ENCODE measurements around the gene DNAI2.

Gene DNAI2

DNA sequence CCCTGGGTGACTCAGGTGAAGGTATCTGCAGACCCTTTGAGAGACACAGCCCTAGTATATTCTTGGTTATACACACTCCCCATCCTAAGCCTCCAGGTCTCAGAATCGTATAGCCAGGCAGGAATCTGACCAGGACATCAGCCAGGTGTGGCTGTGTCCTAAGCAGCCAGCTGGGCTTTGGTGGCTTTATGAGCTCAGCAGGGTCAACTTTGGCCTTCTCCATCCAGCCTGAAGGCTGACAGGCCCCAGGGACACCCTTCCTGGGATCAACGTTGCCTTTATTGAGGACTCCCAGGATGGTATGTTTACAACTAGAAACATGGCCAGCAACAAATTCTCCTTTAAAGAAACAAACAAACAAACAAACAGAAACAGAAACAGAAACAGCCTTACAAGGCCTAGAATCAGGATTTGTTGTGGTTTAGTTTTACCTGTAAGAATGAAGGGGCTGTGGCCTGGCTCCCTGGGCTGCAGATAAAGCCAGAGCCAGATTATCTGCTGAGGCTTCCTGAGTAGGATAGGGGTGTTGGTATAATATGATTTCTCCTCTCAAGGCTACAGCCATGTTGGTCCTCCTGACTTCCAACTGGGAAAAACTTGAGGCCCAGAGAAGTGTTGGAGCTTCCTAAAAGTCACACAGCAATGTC, 60.5 kb downstream of the DNAI2 start:
- in situ Hi-C loops (cut with HindIII; ENCODE audit: low sequenced_read_pairs) = no loop called here

GRCh38 chr17:74335529-74336062, 61.6 kb downstream of the DNAI2 start:
- in situ Hi-C loops (cut with HindIII; ENCODE audit: low sequenced_read_pairs) = no loop called here

DNA sequence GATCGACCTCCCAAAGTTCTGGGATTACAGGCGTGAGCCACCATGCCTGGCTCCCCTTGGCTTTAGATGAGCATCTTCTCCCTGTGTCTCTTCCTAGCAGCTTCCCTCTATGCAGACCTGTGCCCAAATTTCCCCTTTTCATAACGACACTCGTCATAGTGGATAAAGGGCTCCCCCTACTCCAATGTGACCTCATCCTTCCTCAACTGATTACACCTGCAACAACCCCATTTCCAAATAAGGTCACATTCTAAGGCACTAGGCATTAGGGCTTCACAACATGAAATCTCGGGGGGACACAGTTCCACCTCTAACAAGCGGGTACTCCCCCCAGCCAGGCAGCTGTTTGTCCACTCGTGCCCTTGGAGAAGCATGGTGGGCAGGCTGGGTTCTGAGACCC, 62.3 kb downstream of the DNAI2 start:
- in situ Hi-C loops (cut with HindIII; ENCODE audit: low sequenced_read_pairs) = no loop called here

DNA sequence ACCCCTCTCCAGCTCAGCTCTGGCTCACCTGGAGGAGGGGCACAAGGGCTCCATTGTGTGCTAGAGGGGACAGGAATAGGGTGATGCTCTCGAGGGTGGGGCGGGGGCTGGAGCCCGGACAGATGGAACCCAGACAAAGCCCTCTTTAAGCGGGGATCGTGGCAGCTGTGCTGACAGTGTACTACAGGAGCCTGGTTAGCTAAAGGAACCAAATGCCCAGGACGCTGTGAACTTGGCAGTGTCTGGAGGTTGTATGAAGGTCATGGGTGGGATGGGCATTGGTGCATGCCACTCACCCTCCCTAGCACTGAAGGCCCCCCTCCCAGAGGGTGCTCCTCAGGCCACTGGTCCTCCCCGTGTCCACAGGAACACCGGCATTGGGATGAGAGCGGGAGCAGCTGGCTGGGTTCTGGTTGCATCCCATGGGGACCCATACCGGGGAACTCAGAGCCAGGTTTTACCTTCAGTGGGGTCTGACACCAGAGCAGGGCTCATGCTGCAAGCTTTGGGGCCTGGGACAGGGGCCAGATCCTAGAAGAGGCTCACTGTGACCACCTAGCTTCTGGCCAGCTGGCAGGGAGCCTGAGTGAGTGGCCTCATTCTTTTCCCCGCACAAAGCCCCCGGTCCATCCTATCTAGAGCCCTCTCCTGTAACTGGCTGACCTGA, 63.9 kb downstream of the DNAI2 start:
- in situ Hi-C loops (cut with HindIII; ENCODE audit: low sequenced_read_pairs) = no loop called here

DNA sequence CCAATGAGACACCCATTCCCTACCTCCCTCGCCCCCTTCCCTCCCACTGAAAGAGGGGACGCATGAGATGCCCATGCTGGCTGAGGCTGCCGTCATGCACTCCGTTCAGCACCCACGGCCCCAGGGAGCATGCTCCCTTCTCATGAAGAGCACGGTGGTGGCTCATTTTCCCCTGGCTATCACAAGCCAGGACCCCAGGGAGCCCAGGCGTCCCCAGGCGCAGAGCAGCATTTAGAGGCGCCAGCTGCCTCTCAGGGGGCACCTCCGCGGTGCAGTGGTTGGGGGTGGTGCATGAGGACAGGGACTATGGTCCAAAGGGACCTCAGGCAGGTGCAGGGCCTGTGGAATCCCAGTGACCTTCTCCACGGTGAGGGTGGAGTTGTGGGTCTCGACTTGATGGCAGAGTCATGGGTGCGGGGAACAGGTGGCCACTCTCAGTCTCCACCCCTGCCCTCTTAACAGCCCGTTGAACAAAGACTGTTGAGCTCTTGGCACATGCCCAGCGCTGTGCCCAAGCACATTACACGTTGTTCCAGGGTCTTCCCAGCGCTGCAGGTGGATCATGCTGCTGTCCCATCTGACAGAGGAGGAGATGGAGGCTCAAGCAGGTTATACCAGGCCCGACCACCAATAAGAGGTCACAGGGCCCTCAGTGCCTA, 65.6 kb downstream of the DNAI2 start:
- in situ Hi-C loops (cut with HindIII; ENCODE audit: low sequenced_read_pairs) = no loop called here

DNA sequence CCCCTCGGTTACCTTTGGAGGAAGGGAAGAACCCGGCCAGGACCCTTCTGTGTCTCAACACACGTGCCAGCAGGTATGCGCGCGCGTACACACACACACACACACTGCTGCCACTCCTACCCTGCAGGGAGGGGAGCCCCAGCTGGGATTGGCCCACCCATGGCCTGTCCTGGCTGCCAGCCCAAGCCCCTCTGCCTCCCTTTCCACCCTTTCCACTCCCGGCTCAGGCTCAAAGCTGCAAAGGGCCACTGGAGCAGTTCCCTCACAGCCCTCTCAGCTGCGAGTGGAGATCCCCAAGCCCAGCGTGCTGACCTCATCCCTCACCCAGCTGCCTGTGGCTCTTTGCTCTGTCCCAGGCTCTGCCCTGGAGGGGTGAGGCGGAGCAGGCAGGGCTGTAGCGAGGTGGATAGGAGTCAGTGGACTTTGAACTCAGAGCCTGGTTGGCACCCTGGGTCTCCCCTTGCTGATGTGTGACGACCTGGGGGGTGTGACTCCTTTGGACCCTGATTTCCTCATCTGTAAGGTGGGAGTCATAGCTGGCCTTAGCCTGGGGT, 66.5 kb downstream of the DNAI2 start:
- in situ Hi-C loops (cut with HindIII; ENCODE audit: low sequenced_read_pairs) = no loop called here

- in situ Hi-C loops (cut with HindIII; ENCODE audit: low sequenced_read_pairs) = no loop called here
Observed at GRCh38 chr17:74342224-74342623, 68.2 kb downstream of the DNAI2 start.

GRCh38 chr17:74343121-74343520, 69.1 kb downstream of the DNAI2 start:
- in situ Hi-C loops (cut with HindIII; ENCODE audit: low sequenced_read_pairs) = no loop called here

DNA sequence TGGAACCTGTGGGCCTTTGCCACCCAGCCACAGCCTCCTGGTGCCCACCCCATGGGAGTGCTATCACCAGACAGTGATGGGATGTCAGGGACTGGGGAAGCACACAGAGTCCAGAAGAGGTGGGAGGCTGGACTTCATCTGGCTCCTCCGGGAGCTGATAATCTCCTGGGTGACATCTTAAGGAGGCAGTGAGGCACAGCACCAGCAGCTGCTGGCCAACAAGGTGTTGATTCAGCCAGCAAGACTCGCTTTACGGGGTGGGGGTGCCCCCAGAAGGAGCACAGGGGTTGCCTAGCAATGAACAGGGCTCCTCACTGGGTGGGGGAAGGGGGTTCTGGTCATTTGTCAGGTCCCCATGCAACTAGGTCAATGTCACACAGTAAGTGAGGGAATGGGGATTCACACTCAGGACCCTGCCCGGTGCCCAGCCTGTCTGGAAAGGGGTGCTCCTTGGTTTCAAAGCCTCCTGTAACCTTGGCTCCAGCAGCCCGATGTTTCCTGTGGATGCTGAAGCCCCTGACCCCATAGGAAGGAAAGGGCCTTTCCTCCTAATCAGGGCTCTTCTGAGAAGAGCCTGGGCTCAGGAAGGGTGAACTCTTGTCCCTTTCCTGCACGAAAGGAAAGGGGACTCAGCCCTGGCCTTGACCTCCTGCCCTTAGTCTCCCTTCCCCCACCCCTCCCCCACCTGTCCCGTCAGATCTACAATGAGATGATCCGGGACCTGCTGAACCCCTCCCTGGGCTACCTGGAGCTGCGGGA, 69.7 kb downstream of the DNAI2 start:
- in situ Hi-C loops (cut with HindIII; ENCODE audit: low sequenced_read_pairs) = no loop called here

GRCh38 chr17:74344658-74345057, 70.6 kb downstream of the DNAI2 start:
- in situ Hi-C loops (cut with HindIII; ENCODE audit: low sequenced_read_pairs) = loop anchor here (5.0 kb wide), 1 partner anchor 42 kb away; no protein-coding TSS in a partner anchor

DNA sequence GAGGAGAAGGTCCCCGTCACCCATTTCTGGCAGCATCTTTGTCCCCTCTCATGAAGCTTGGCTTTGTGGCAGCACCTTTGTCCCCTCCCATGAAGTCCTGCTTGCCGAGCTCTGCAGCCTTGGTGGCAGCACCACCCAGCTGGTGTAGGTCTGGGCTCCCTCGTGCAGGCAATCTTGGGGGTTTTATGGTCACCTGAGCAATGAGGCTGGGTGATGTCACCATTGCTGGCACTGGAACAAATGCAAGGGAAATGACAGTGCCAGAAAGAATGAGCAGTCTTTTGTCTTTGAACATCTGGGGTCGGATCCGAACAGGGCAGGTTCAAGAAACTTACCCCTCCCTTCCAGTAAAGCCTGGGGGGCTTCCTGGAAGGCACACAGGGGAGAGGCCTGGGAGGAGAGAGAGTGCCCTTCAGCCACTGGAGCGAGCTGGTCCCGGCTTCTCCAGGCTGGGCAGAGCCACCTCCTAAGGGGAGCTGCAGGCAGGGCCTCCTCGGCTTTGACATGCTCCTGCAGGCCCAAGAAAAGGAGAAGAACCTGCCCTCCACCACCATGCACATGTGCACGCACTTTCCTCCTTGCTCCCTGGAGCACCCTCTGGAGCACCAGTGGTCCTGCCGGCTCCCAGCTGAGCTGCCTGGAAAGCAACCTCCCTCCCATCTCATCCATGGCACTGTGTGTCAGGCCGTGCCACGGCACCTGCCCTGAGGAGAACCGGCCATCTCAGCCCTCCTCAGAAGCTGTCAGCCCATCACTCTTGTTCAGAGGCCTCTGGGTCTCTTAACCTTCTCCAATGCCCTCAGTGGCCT, 71.6 kb downstream of the DNAI2 start:
- in situ Hi-C loops (cut with HindIII; ENCODE audit: low sequenced_read_pairs) = loop anchor here (5.0 kb wide), 1 partner anchor 43 kb away; no protein-coding TSS in a partner anchor

GRCh38 chr17:74347646-74348045, 73.6 kb downstream of the DNAI2 start:
- in situ Hi-C loops (cut with HindIII; ENCODE audit: low sequenced_read_pairs) = loop anchor here (5.0 kb wide), 1 partner anchor 45 kb away; no protein-coding TSS in a partner anchor

GRCh38 chr17:74349120-74349519, 75.1 kb downstream of the DNAI2 start:
- in situ Hi-C loops (cut with HindIII; ENCODE audit: low sequenced_read_pairs) = loop anchor here (5.0 kb wide), 1 partner anchor 47 kb away; no protein-coding TSS in a partner anchor

DNA sequence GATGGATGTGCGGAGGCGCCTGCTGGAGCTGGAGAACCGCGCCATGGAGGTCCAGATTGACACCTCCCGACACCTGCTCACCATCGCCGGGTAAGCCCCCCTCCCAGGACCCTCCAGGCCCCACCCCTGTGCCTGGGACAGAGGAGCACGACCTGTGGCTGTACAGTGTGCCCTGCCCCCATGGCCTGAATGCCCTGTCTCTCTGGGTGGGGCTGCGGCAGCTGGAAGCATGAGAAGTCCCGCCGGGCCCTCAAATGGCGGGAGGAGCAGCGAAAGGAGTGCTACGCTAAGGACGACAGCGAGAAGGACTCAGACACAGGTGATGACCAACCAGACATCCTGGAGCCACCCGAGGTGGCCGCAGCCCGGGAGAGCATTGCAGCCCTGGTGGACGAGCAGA, 76.5 kb downstream of the DNAI2 start:
- in situ Hi-C loops (cut with HindIII; ENCODE audit: low sequenced_read_pairs) = no loop called here

DNA sequence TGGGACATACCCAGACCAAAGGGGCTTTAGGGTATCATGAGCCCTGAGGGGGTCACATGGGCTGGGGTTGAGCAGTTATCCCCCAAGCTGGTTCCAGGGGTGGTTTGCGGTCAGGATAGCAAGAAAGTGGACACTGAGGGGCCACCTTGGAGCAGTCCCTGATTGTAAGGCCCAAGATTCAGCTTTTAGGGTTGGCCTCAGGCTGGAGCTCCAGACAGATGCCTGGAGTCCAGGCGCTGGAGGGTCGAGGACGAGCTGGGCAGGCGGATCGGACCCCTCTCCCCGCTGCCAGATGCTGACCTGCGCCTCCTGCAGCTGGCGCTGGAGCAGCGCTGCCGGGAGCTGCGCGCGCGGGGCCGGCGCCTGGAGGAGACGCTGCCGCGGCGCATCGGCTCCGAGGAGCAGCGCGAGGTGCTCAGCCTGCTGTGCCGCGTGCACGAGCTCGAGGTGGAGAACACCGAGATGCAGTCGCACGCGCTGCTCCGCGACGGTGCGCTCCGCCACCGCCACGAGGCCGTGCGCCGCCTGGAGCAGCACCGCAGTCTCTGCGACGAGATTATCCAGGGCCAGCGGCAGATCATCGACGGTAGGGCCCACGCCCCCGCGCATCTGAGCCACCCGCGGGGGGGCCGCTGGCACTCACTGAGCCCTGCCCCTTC, 77.6 kb downstream of the DNAI2 start:
- in situ Hi-C loops (cut with HindIII; ENCODE audit: low sequenced_read_pairs) = no loop called here

- in situ Hi-C loops (cut with HindIII; ENCODE audit: low sequenced_read_pairs) = no loop called here
Observed at GRCh38 chr17:74353446-74354060, 79.5 kb downstream of the DNAI2 start.

DNA sequence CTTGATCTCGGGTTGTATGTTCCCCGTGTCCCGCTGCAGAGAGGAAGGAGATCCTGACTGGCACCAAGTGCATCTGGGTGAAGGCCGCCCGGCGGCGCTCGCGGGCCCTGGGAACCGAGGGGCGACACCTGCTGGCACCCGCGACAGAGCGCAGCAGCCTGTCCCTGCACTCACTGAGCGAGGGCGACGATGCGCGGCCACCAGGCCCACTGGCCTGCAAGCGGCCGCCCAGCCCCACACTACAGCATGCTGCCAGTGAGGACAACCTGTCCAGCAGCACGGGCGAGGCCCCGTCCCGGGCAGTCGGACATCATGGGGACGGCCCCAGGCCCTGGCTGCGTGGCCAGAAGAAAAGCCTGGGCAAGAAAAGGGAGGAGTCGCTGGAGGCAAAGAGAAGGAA, 80.1 kb downstream of the DNAI2 start:
- in situ Hi-C loops (cut with HindIII; ENCODE audit: low sequenced_read_pairs) = no loop called here

GRCh38 chr17:74354561-74354960, 80.5 kb downstream of the DNAI2 start:
- in situ Hi-C loops (cut with HindIII; ENCODE audit: low sequenced_read_pairs) = no loop called here

DNA sequence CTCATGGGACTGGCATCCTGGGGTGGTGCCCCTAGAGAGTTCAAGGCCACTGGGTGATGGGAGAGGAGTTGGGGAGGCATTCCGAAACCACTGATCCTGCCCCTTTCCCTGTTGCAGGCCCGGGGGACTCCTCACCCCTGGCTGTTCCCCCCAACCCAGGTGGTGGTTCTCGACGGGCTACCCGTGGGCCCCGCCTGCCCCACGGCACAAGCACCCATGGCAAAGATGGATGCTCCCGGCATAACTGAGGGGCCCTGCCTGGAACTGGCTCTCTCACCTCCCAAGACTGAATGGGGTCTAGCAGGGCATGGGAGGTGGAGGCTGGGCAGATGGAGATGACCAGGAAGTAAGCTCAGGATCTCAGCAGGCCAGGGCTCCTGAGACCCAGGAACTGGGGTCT, 81.0 kb downstream of the DNAI2 start:
- in situ Hi-C loops (cut with HindIII; ENCODE audit: low sequenced_read_pairs) = no loop called here
